Measurements from ENCODE around the gene MAGI2. TPM values are rescaled to one million over a fixed set of nuclear protein-coding genes. Genes with fewer than 3 reads are reported as not detected.

MAGI2 gene
- total RNA-seq, 2 donors from 2014 or later = 10.3 to 19.2 TPM

GRCh38 chr7:78118470-78118869 is 1335.0 kb downstream of the MAGI2 start:
- no peak for TF ChIP-seq CTCF (conservative IDR thresholded peaks at IDR 0.05)
- no peak overlapping the region for H3K27ac Mint-ChIP-seq
- H3K4me3 Mint-ChIP-seq = no peak overlapping the region

GRCh38 chr7:78115876-78116275 is 1337.6 kb downstream of the MAGI2 start:
- H3K27me3 Mint-ChIP-seq (ENCODE audit: insufficient read depth) = no peaks in the 10 kb centered on the region

More at GRCh38 chr7:78118470-78118869, 1335.0 kb downstream of the MAGI2 start:
- WGBS, 2 experiments (ENCODE audit: insufficient coverage in 1 of 2, insufficient read length in 1 of 2) = 59 to 80% methylated on average over 1 to 3 of the region's 3 CpGs
- H3K27me3 ChIP-seq (ENCODE audit: control insufficient read depth, insufficient read depth, low read length, poor library complexity, severe bottlenecking) = no peaks in the 10 kb centered on the region
- Mint-ChIP-seq H3K36me3 (ENCODE audit: low read depth) (no peaks in the 10 kb centered on the region), H3K9me3 (no peaks in the 10 kb centered on the region), H3K27me3 (ENCODE audit: insufficient read depth) (no peaks in the 10 kb centered on the region), H3K4me1 (no peaks in the 10 kb centered on the region)
- H3K4me3 ChIP-seq (ENCODE audit: low read length) = no peak overlapping the region
- H3K9me3 ChIP-seq (ENCODE audit: control insufficient read depth, low read length) = no peaks in the 10 kb centered on the region
- DNase-seq = no peak
- no peak overlapping the region for H3K27ac ChIP-seq (ENCODE audit: low read depth, low read length)
- H3K4me1 ChIP-seq (ENCODE audit: control insufficient read depth, insufficient read depth, low read length) = no peaks in the 10 kb centered on the region
- no peaks in the 10 kb centered on the region for H3K36me3 ChIP-seq (ENCODE audit: control insufficient read depth, insufficient read depth, low read length)
- H3K9ac ChIP-seq (ENCODE audit: extremely low read depth, low read length, poor library complexity, severe bottlenecking) = no peak overlapping the region

GRCh38 chr7:78114993-78115392 is 1338.5 kb downstream of the MAGI2 start:
- H3K27ac ChIP-seq (ENCODE audit: low read depth, low read length) = no peak overlapping the region
- H3K9ac ChIP-seq (ENCODE audit: extremely low read depth, low read length, poor library complexity, severe bottlenecking) = no peak overlapping the region
- no peak overlapping the region for H3K27ac Mint-ChIP-seq
- no peaks in the 10 kb centered on the region for H3K27me3 ChIP-seq (ENCODE audit: control insufficient read depth, insufficient read depth, low read length, poor library complexity, severe bottlenecking)
- WGBS, 2 experiments (ENCODE audit: insufficient coverage in 1 of 2, insufficient read length in 1 of 2) = 100% methylated on average over 1 of the region's 1 CpG; no CpG with 5 or more reads in 1 of the 2 experiments
- no peak for DNase-seq
- H3K4me3 ChIP-seq (ENCODE audit: low read length) = no peak overlapping the region
- no peaks in the 10 kb centered on the region for H3K36me3 Mint-ChIP-seq (ENCODE audit: low read depth)
- H3K4me1 ChIP-seq (ENCODE audit: control insufficient read depth, insufficient read depth, low read length) = no peaks in the 10 kb centered on the region
- no peaks in the 10 kb centered on the region for H3K27me3 Mint-ChIP-seq (ENCODE audit: insufficient read depth)
- no peaks in the 10 kb centered on the region for H3K9me3 Mint-ChIP-seq
- TF ChIP-seq CTCF (conservative IDR thresholded peaks at IDR 0.05) = no peak
- no peaks in the 10 kb centered on the region for H3K9me3 ChIP-seq (ENCODE audit: control insufficient read depth, low read length)
- no peaks in the 10 kb centered on the region for H3K36me3 ChIP-seq (ENCODE audit: control insufficient read depth, insufficient read depth, low read length)
- peaks cover 25% of the 10 kb centered on the region for H3K4me1 Mint-ChIP-seq
- H3K4me3 Mint-ChIP-seq = no peak overlapping the region

More at GRCh38 chr7:78115876-78116275, 1337.6 kb downstream of the MAGI2 start:
- H3K36me3 ChIP-seq (ENCODE audit: control insufficient read depth, insufficient read depth, low read length) = no peaks in the 10 kb centered on the region
- TF ChIP-seq CTCF (conservative IDR thresholded peaks at IDR 0.05) = no peak
- no peaks in the 10 kb centered on the region for H3K27me3 ChIP-seq (ENCODE audit: control insufficient read depth, insufficient read depth, low read length, poor library complexity, severe bottlenecking)
- no peaks in the 10 kb centered on the region for H3K9me3 ChIP-seq (ENCODE audit: control insufficient read depth, low read length)
- no peak overlapping the region for H3K9ac ChIP-seq (ENCODE audit: extremely low read depth, low read length, poor library complexity, severe bottlenecking)
- H3K27ac Mint-ChIP-seq = no peak overlapping the region
- no peaks in the 10 kb centered on the region for H3K4me1 ChIP-seq (ENCODE audit: control insufficient read depth, insufficient read depth, low read length)
- H3K4me3 ChIP-seq (ENCODE audit: low read length) = no peak overlapping the region
- H3K36me3 Mint-ChIP-seq (ENCODE audit: low read depth) = no peaks in the 10 kb centered on the region
- H3K9me3 Mint-ChIP-seq = no peaks in the 10 kb centered on the region
- no peak overlapping the region for H3K4me3 Mint-ChIP-seq
- H3K4me1 Mint-ChIP-seq = peaks cover 19% of the 10 kb centered on the region
- no peak for DNase-seq
- H3K27ac ChIP-seq (ENCODE audit: low read depth, low read length) = no peak overlapping the region
